OCI-LY1 (cell line): Measurements from ENCODE around the gene SH3RF3.

ENCODE experiments used
- H2AFZ ChIP-seq: fragments of 200-600 bp; sonication (generic), shearing (Covaris generic); 2 replicates; pipeline ENCODE4 v1.6.0; 2014; ENCODE audit warnings: antibody characterized with exemption, mild to moderate bottlenecking, low read length
- H3F3A ChIP-seq: fragments of 200-600 bp; sonication (generic), shearing (Covaris generic); 2 replicates; pipeline ENCODE4 v1.6.0; 2014; ENCODE audit warnings: mild to moderate bottlenecking, antibody characterized with exemption, low read length, moderate library complexity; ENCODE audit not compliant: insufficient read depth
- H3K27ac ChIP-seq: fragments of 200-600 bp; sonication (generic); 2 replicates; pipeline ENCODE4 v1.5.1; 2014; ENCODE audit warnings: low read length, mixed run types, mild to moderate bottlenecking, low read depth; ENCODE audit not compliant: poor library complexity, severe bottlenecking
- H3K27me3 ChIP-seq: fragments of 200-600 bp; sonication (generic); 2 replicates; pipeline ENCODE4 v1.6.0; 2014; ENCODE audit warnings: antibody characterized with exemption, mild to moderate bottlenecking, low read length, moderate library complexity; ENCODE audit not compliant: insufficient read depth
- H3K36me3 ChIP-seq: fragments of 200-600 bp; sonication (generic); 2 replicates; pipeline ENCODE4 v1.6.1; 2014; ENCODE audit warnings: mild to moderate bottlenecking, antibody characterized with exemption, low read length, moderate library complexity, mixed read lengths; ENCODE audit not compliant: insufficient read depth
- H3K4me1 ChIP-seq: fragments of 200-600 bp; sonication (generic); 2 replicates; pipeline ENCODE4 v1.5.1; 2014; ENCODE audit warnings: mild to moderate bottlenecking, low read length, moderate library complexity; ENCODE audit not compliant: insufficient read depth, severe bottlenecking
- H3K4me2 ChIP-seq: fragments of 200-600 bp; sonication (generic), shearing (Covaris generic); 2 replicates; pipeline ENCODE4 v1.6.1; 2014; ENCODE audit warnings: low read length
- H3K4me3 ChIP-seq: fragments of 200-600 bp; sonication (generic); 2 replicates; pipeline ENCODE4 v1.5.1; 2014; ENCODE audit warnings: low read length, low read depth, mild to moderate bottlenecking, mixed read lengths; ENCODE audit not compliant: poor library complexity, severe bottlenecking
- H3K79me2 ChIP-seq: fragments of 200-600 bp; shearing (Covaris generic); 2 replicates; pipeline ENCODE4 v1.6.1; 2016; ENCODE audit warnings: mixed run types, low read length, mixed read lengths; ENCODE audit not compliant: insufficient read depth
- H3K9ac ChIP-seq: fragments of 200-600 bp; sonication (generic), shearing (Covaris generic); 2 replicates; pipeline ENCODE4 v1.6.1; 2014; ENCODE audit warnings: mild to moderate bottlenecking, low read length, mixed read lengths
- H3K9me2 ChIP-seq: fragments of 200-600 bp; sonication (generic), shearing (Covaris generic); 2 replicates; pipeline ENCODE4 v1.6.1; 2014; ENCODE audit warnings: low read depth, mild to moderate bottlenecking, low read length, mixed read lengths
- H3K9me3 ChIP-seq: fragments of 200-600 bp; shearing (Covaris generic); 2 replicates; pipeline ENCODE4 v1.6.1; 2014; ENCODE audit warnings: low read length, mixed read lengths
- H4K20me1 ChIP-seq: fragments of 200-600 bp; sonication (generic), shearing (Covaris generic); 2 replicates; pipeline ENCODE4 v1.6.0; 2016; ENCODE audit warnings: mild to moderate bottlenecking, low read length; ENCODE audit not compliant: insufficient read depth
- CTCF ChIP-seq: fragments of 200-600 bp; sonication (generic), shearing (Covaris generic); IDR thresholded peaks from 2 replicates; pipeline ENCODE4 v1.5.1; 2017; ENCODE audit warnings: mild to moderate bottlenecking, antibody characterized with exemption, low read length, moderate library complexity, mixed read lengths
- EZH2 ChIP-seq: fragments of 200-600 bp; sonication (generic), shearing (Covaris generic); IDR thresholded peaks from 2 replicates; pipeline ENCODE4 v1.8.0; 2017; ENCODE audit warnings: borderline replicate concordance, mixed run types, mild to moderate bottlenecking, antibody characterized with exemption, low read length, moderate library complexity, mixed read lengths

Gene SH3RF3

DNA sequence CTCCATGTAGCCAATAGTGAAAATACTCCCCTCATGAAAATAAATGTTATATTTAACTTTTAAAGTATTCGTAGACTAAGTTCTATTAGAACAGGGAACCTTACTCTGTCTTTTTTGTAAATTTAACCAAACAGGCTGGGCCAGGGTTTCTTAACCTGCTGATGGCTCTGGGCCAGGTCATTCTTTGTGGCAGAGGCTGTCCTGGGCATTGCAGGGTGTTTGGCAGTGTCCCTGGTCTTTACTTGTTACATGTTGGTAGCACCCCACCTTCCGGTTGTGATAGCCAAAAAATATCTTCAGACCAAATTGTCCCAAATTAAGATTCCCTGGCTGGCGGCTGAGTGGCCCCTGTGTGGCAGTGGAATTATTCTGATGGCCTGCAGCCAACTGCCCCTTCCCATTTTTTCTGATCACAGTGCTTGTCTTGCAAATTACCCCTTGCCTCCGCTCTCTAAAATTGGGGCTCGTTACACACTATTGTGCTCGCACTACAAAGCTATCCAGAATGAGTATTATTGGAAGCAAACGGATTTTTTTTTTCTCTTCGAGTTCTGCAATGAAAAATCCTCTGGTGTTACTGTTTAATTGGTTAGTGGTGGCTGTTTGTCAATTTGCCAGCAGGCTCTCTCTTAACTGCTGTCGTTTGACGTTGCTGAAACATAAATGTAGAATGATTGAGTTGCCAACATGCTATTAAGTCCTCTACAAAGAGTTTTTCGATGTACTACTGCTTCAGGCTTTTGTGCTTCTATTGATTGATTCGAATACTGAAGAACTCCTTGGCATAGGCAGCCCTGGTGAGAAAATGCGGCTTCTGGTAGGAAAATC is 216.9 kb downstream of the SH3RF3 start:
- Histone ChIP-seq H3K27ac (no peak overlapping the region), H3K36me3 (no peaks in the 10 kb centered on the region), H4K20me1 (no peaks in the 10 kb centered on the region), H2AFZ (no peak overlapping the region), H3K4me2 (no peak overlapping the region), H3K79me2 (no peaks in the 10 kb centered on the region), H3K27me3 (no peaks in the 10 kb centered on the region), H3K9me2 (no peaks in the 10 kb centered on the region), H3K9me3 (no peaks in the 10 kb centered on the region), H3K4me1 (no peaks in the 10 kb centered on the region), H3K9ac (no peak overlapping the region), H3K4me3 (no peak overlapping the region), H3F3A (no peaks in the 10 kb centered on the region)
- TF ChIP-seq CTCF (no peak), EZH2 (no peak)

DNA sequence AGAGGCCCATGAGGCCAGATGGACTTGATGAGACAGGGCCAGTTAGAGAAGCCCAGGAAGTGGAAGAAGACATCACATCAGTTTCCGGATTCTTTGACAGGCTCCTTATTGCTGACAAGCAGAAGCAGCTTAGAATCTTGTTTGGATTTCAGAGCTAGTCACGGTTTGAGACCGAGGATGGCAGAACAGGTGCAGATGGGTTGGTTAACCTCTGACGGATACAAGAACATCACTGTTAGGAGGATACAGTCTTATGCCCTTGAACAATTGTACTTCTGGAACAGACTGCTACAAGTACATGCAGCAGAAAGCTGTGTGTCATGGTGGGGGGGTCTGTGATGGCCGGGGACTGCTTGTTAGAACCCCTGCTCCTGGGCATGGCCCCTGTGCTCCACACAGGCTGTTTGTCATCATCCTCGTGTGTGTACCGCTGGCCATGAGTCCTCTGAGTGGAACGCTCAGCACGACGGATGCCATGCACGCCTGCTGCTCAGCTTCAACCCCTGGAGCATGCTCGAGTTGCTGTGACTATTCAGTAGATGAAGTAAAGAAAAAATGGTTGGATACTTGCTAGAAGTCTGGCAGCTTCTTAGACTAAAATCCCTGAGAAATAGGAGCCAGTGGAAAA is 217.7 kb downstream of the SH3RF3 start:
- Histone ChIP-seq H3K27me3 (no peaks in the 10 kb centered on the region), H3K9me3 (no peaks in the 10 kb centered on the region), H3K27ac (no peak overlapping the region), H3K9me2 (no peaks in the 10 kb centered on the region), H3F3A (no peaks in the 10 kb centered on the region), H3K36me3 (no peaks in the 10 kb centered on the region), H3K4me3 (no peak overlapping the region), H3K4me2 (no peak overlapping the region), H3K79me2 (no peaks in the 10 kb centered on the region), H4K20me1 (no peaks in the 10 kb centered on the region), H3K4me1 (no peaks in the 10 kb centered on the region), H2AFZ (no peak overlapping the region), H3K9ac (no peak overlapping the region)
- TF ChIP-seq CTCF, result no peak
- no peak for TF ChIP-seq EZH2

DNA sequence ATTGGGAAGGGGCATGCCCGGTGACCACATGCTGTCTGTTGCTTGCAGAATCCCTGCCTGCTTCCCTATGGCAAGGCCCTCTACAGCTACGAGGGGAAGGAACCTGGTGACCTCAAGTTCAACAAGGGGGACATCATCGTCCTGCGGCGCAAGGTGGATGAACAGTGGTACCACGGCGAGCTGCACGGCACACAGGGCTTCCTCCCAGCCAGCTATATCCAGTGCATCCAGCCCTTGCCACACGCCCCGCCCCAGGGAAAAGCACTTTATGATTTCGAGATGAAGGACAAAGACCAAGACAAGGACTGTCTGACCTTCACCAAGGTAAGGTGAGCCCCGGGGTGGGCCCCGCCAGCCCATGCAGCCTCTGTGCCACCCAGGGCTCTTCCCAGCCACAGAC is 218.6 kb downstream of the SH3RF3 start:
- no peaks in the 10 kb centered on the region for H3K27me3 ChIP-seq
- H3K79me2 ChIP-seq, result no peaks in the 10 kb centered on the region
- no peak overlapping the region for H2AFZ ChIP-seq
- no peak for TF ChIP-seq CTCF
- no peak for TF ChIP-seq EZH2
- no peak overlapping the region for H3K9ac ChIP-seq
- no peak overlapping the region for H3K27ac ChIP-seq
- no peak overlapping the region for H3K4me3 ChIP-seq
- no peaks in the 10 kb centered on the region for H3K36me3 ChIP-seq
- H4K20me1 ChIP-seq, result no peaks in the 10 kb centered on the region
- H3K4me1 ChIP-seq, result no peaks in the 10 kb centered on the region
- H3F3A ChIP-seq, result no peaks in the 10 kb centered on the region
- no peak overlapping the region for H3K4me2 ChIP-seq
- no peaks in the 10 kb centered on the region for H3K9me2 ChIP-seq
- no peaks in the 10 kb centered on the region for H3K9me3 ChIP-seq
